H1 (cell line): ENCODE measurements around the gene ASIC1. TPM values are rescaled to one million over a fixed set of nuclear protein-coding genes. Genes with fewer than 3 reads are reported as not detected.

Source experiments
- CTCF ChIA-PET: fragments of 300-600 bp; sonication (Branson Sonifier 250); formaldehyde crosslinking; loops from one replicate; lab custom pipeline; 2021; ENCODE audit not compliant: partially characterized antibody; lab: Charles Lee
- POLR2A ChIA-PET: fragments of 300-600 bp; sonication (Branson Sonifier 250); formaldehyde crosslinking; loops from one replicate; lab custom pipeline; 2021; ENCODE audit warnings: inconsistent platforms; ENCODE audit not compliant: partially characterized antibody; lab: Charles Lee
- DNase-seq, 2 experiments: peaks; one replicate each; pipeline versions ENCODE4 v3.0.0 to v3.0.0-alpha.2; 2010 to 2022; ENCODE audit warnings: low spot score in 2 of 2, low read depth in 1 of 2, mixed read lengths in 1 of 2
- FAIRE-seq: peaks from 2 replicates; lab custom pipeline; 2011; peaks lifted over from hg19 to GRCh38; lab: Jason Lieb, UNC
- H2AFZ ChIP-seq: 2 replicates; pipeline ENCODE4 v1.8.1; 2012; ENCODE audit warnings: low read length, inconsistent platforms
- H2AK5ac ChIP-seq: 2 replicates; pipeline ENCODE4 v1.6.1; 2013; ENCODE audit warnings: low read depth, low read length
- H2BK120ac ChIP-seq: replicated peaks from 2 replicates; pipeline ENCODE3; 2013; ENCODE audit warnings: low read depth, low read length, inconsistent platforms
- H2BK12ac ChIP-seq: 2 replicates; pipeline ENCODE4 v1.6.1; 2013; ENCODE audit warnings: low read depth, low read length
- H2BK15ac ChIP-seq: 2 replicates; pipeline ENCODE4 v1.6.1; 2013; ENCODE audit warnings: low read length
- H2BK20ac ChIP-seq: 2 replicates; pipeline ENCODE4 v1.6.1; 2013; ENCODE audit warnings: low read length
- H2BK5ac ChIP-seq: 2 replicates; pipeline ENCODE4 v1.6.1; 2013; ENCODE audit warnings: low read depth, low read length
- H3K14ac ChIP-seq: 2 replicates; pipeline ENCODE4 v1.6.1; 2013; ENCODE audit warnings: inconsistent platforms; ENCODE audit not compliant: insufficient read length
- H3K18ac ChIP-seq: 2 replicates; pipeline ENCODE4 v1.6.1; 2013; ENCODE audit warnings: low read length; ENCODE audit errors: extremely low read depth
- H3K23ac ChIP-seq: 2 replicates; pipeline ENCODE4 v1.6.1; 2013; ENCODE audit warnings: inconsistent platforms; ENCODE audit not compliant: insufficient read length
- H3K23me2 ChIP-seq: 2 replicates; pipeline ENCODE4 v1.6.1; 2013; ENCODE audit warnings: low read depth, low read length
- H3K27ac ChIP-seq: 2 replicates; pipeline ENCODE4 v1.6.1; 2011; ENCODE audit warnings: low read depth, low read length, inconsistent platforms
- H3K27me3 ChIP-seq, 4 experiments: replicated peaks in 1 of 4; 1 replicate in 1 of 4; 2 replicates in 3 of 4; pipeline versions ENCODE4 v1.6.1 to v1.8.1; 2011 to 2013; ENCODE audit warnings: low read length in 3 of 4, mild to moderate bottlenecking in 3 of 4, inconsistent platforms in 2 of 4, mixed read lengths in 2 of 4, moderate library complexity in 1 of 4; ENCODE audit not compliant: control insufficient read depth in 3 of 4, insufficient read depth in 3 of 4; ENCODE audit errors: extremely low read depth in 1 of 4
- H3K36me3 ChIP-seq, 4 experiments: 2 replicates each; pipeline versions ENCODE4 v1.6.1 to v1.8.1; 2011 to 2013; ENCODE audit warnings: mild to moderate bottlenecking in 4 of 4, low read length in 3 of 4, moderate library complexity in 2 of 4, control low read depth in 1 of 4, inconsistent platforms in 1 of 4; ENCODE audit not compliant: insufficient read depth in 4 of 4, control insufficient read depth in 2 of 4
- H3K4ac ChIP-seq: replicated peaks from 2 replicates; pipeline ENCODE3; 2013; ENCODE audit warnings: low read length, low read depth, mixed read lengths, inconsistent platforms; ENCODE audit not compliant: insufficient read length
- H3K4me1 ChIP-seq, 4 experiments: replicated peaks in 1 of 4; 1 replicate in 1 of 4; 2 replicates in 3 of 4; pipeline versions ENCODE4 v1.6.1 to v1.8.1; 2011 to 2013; ENCODE audit warnings: low read length in 3 of 4, inconsistent platforms in 2 of 4, mixed read lengths in 1 of 4; ENCODE audit not compliant: insufficient read depth in 4 of 4, control insufficient read depth in 3 of 4
- H3K4me2 ChIP-seq, 2 experiments: 2 replicates each; pipeline versions ENCODE4 v1.6.1 to v1.8.1; 2011 to 2013; ENCODE audit warnings: low read depth in 2 of 2, low read length in 2 of 2, control low read depth in 1 of 2, inconsistent platforms in 1 of 2, mild to moderate bottlenecking in 1 of 2; ENCODE audit not compliant: insufficient read depth in 1 of 2
- H3K4me3 ChIP-seq, 4 experiments: fragments of 200-600, 300-600 bp in 1 of 4; sonication (generic), shearing (Covaris generic), sonication (Bioruptor Twin) in 1 of 4; 2 replicates each; pipeline versions ENCODE4 v1.5.1 to v1.8.1; 2011 to 2016; ENCODE audit warnings: low read length in 4 of 4, low read depth in 3 of 4, control low read depth in 2 of 4, inconsistent platforms in 2 of 4, mild to moderate bottlenecking in 2 of 4, mixed read lengths in 1 of 4, moderate library complexity in 1 of 4; ENCODE audit not compliant: insufficient read depth in 2 of 4; ENCODE audit errors: extremely low read depth in 1 of 4
- H3K56ac ChIP-seq: replicated peaks from 2 replicates; pipeline ENCODE3; 2013; ENCODE audit warnings: low read depth, mild to moderate bottlenecking, mixed read lengths, low read length, inconsistent platforms; ENCODE audit not compliant: insufficient read length
- H3K79me1 ChIP-seq: 2 replicates; pipeline ENCODE4 v1.6.1; 2013; ENCODE audit warnings: low read depth, low read length, control low read depth
- H3K79me2 ChIP-seq, 2 experiments: 2 replicates each; pipeline versions ENCODE4 v1.6.1 to v1.8.1; 2012 to 2013; ENCODE audit warnings: low read length in 2 of 2, mild to moderate bottlenecking in 2 of 2, inconsistent platforms in 1 of 2; ENCODE audit not compliant: insufficient read depth in 2 of 2, control insufficient read depth in 1 of 2
- H3K9ac ChIP-seq, 4 experiments: replicated peaks in 1 of 4; 1 replicate in 1 of 4; 2 replicates in 3 of 4; pipeline versions ENCODE4 v1.6.1 to v1.8.1; 2011 to 2013; ENCODE audit warnings: low read depth in 3 of 4, low read length in 3 of 4, control low read depth in 2 of 4, mild to moderate bottlenecking in 2 of 4, moderate library complexity in 2 of 4, inconsistent platforms in 1 of 4; ENCODE audit errors: extremely low read depth in 1 of 4
- H3K9me3 ChIP-seq, 2 experiments: 2 replicates each; pipeline versions ENCODE4 v1.6.1 to v1.8.1; 2012 to 2013; ENCODE audit warnings: mild to moderate bottlenecking in 2 of 2, moderate library complexity in 2 of 2, control low read depth in 1 of 2, inconsistent platforms in 1 of 2, low read depth in 1 of 2, low read length in 1 of 2, mixed read lengths in 1 of 2; ENCODE audit not compliant: insufficient read depth in 2 of 2
- H4K20me1 ChIP-seq, 2 experiments: replicated peaks in 1 of 2; 2 replicates each; pipeline versions ENCODE3 to v1.8.1; 2011 to 2013; ENCODE audit warnings: inconsistent platforms in 2 of 2, low read length in 2 of 2, mild to moderate bottlenecking in 1 of 2; ENCODE audit not compliant: insufficient read depth in 2 of 2, control insufficient read depth in 1 of 2
- H4K5ac ChIP-seq: 2 replicates; pipeline ENCODE4 v1.6.1; 2013; ENCODE audit warnings: low read length, low read depth, mixed read lengths, inconsistent platforms; ENCODE audit not compliant: insufficient read length
- H4K8ac ChIP-seq: 2 replicates; pipeline ENCODE4 v1.8.0; 2013; ENCODE audit warnings: mild to moderate bottlenecking, moderate library complexity, low read length, inconsistent platforms; ENCODE audit not compliant: insufficient read depth; ENCODE audit errors: extremely low read depth
- H4K91ac ChIP-seq: replicated peaks from 2 replicates; pipeline ENCODE3; 2013; ENCODE audit warnings: low read length, mixed read lengths, inconsistent platforms; ENCODE audit not compliant: insufficient read length
- JUND ChIP-seq: IDR thresholded peaks from 2 replicates; pipeline ENCODE4 v1.6.1; 2011; ENCODE audit warnings: mild to moderate bottlenecking, improper control_type of control experiment, low read length
- POLR2AphosphoS5 ChIP-seq: IDR thresholded peaks from 2 replicates; pipeline ENCODE4 v1.6.1; 2011; ENCODE audit warnings: low read depth, low read length
- WGBS, 2 experiments: shearing (Covaris generic) in 1 of 2; methylation state at CpG; one replicate each; pipeline versions ENCODE4 v1.1.6 to v1.1.7; 2013 to 2015; ENCODE audit warnings: low lambda C conversion rate in 2 of 2, mixed read lengths in 2 of 2, inconsistent platforms in 1 of 2, low coverage in 1 of 2, missing lambda C conversion rate in 1 of 2; ENCODE audit not compliant: insufficient replicate concordance in 2 of 2, insufficient coverage in 1 of 2, insufficient read length in 1 of 2; ENCODE audit errors: extremely low coverage in 1 of 2, missing lambda C conversion rate in 1 of 2; 5-methylcytosine and 5-hydroxymethylcytosine counted together
- polyA plus RNA-seq, 7 experiments: library from polyadenylated mRNA; depleted of rRNA in 3 of 7; stranded (reverse) in 5 of 7; unstranded in 2 of 7; fragments of >200 nt in 5 of 7; fragments of 200-250 nt in 2 of 7; gene quantifications; 1 replicate in 5 of 7; 2 replicates in 1 of 7; 4 replicates in 1 of 7; pipeline versions ENCODE4 v1.2.1 to v1.2.3, GENCODE V29; 2011 to 2013; ENCODE audit warnings: missing spikeins in 2 of 7, mixed read lengths in 2 of 7
- total RNA-seq: library from RNA; stranded (reverse); fragmentation: NEBNext Ultra II Directional; extraction: Animal tissue kit (Norgen Biotek cat#: 25700); gene quantifications from 2 replicates; pipeline ENCODE4 v1.2.1, GENCODE V29; 2021
- TF ChIP-seq, protein P1 (sequence below): IDR thresholded peaks from 2 replicates; pipeline ENCODE4 v1.6.1; 2012; ENCODE audit warnings: low read length, inconsistent platforms

The ASIC1 gene
- total and polyA plus RNA-seq, 2 of the 8 experiments (the other 6 are each of a cell fraction or from before 2014, with no cell fraction given): 2.4 to 4.4 TPM

DNA sequence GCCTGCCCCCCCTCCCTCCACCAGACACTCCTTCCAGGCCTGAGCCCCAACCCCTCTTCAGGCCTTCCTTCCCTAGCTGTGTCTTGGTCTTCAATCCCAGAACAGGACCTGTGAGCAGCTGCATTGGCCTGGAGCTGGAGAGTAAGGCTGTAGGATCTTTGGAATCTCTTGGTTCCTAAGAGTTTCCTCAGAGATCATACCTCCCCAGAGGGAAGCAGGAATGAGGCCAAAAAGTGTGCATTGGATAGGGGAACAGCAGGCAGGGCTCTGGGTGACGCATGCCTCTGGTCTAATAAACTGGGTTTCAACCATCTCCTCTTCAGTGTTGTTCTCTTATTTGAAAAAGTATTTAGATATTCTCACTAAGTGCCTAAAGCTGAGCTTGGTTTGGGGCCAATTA, 25.9 kb downstream of the ASIC1 start:
- H4K5ac ChIP-seq: no peak overlapping the region
- H3K4me3 ChIP-seq: no peak overlapping the region
- H2BK20ac ChIP-seq: no peak overlapping the region
- TF ChIP-seq, protein P1, sequence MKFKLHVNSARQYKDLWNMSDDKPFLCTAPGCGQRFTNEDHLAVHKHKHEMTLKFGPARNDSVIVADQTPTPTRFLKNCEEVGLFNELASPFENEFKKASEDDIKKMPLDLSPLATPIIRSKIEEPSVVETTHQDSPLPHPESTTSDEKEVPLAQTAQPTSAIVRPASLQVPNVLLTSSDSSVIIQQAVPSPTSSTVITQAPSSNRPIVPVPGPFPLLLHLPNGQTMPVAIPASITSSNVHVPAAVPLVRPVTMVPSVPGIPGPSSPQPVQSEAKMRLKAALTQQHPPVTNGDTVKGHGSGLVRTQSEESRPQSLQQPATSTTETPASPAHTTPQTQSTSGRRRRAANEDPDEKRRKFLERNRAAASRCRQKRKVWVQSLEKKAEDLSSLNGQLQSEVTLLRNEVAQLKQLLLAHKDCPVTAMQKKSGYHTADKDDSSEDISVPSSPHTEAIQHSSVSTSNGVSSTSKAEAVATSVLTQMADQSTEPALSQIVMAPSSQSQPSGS: no peak
- no peak for TF ChIP-seq JUND
- TF ChIP-seq POLR2AphosphoS5: no peak
- TF ChIP-seq, all 59 proteins: peak for 0
- H3K4me1 ChIP-seq: peaks cover 0 to 8% (median 5%) of the 10 kb centered on the region in 4 experiments; a peak in 3 of 7 replicates
- H3K14ac ChIP-seq: no peak overlapping the region
- H4K20me1 ChIP-seq: peaks cover 3 to 9% of the 10 kb centered on the region in 2 experiments
- no peak overlapping the region for H2BK15ac ChIP-seq
- no peak overlapping the region for H4K91ac ChIP-seq
- no peaks in the 10 kb centered on the region for H3K9me3 ChIP-seq
- 94% methylated on average over 1 of the region's 1 CpG; no CpG with 5 or more reads in 1 of the 2 experiments for WGBS, 2 experiments
- peaks cover 0 to 22% of the 10 kb centered on the region in 2 experiments; a peak in 3 of 4 replicates for H3K79me2 ChIP-seq
- H4K8ac ChIP-seq: no peak overlapping the region
- no peak overlapping the region for H2AK5ac ChIP-seq
- no peak overlapping the region for H3K4ac ChIP-seq
- H3K23ac ChIP-seq: no peak overlapping the region
- no peak overlapping the region for H2BK12ac ChIP-seq
- H2BK120ac ChIP-seq: no peak overlapping the region
- FAIRE-seq (no peak), DNase-seq (no peak)
- H3K4me2 ChIP-seq: no peak overlapping the region
- no peak overlapping the region for H3K9ac ChIP-seq
- H2AFZ ChIP-seq: no peak overlapping the region
- peaks cover 0 to 15% (median 9%) of the 10 kb centered on the region in 4 experiments; a peak in 4 of 7 replicates for H3K27me3 ChIP-seq
- H3K27ac ChIP-seq: no peak overlapping the region
- H3K56ac ChIP-seq: no peak overlapping the region
- peaks cover 9% of the 10 kb centered on the region for H3K23me2 ChIP-seq
- H3K18ac ChIP-seq: no peak overlapping the region
- H2BK5ac ChIP-seq: no peak overlapping the region
- ChIA-PET CTCF (interaction anchor here (0.6 to 27.3 kb wide), 11 partner anchors 9 to 123 kb away, joined by 3 to 625 read pairs (median 4); partner anchors contain the start of genes CERS5, COX14 and GPD1), POLR2A (interaction anchor here (1.1 to 25.0 kb wide), 6 partner anchors 8 to 84 kb away, joined by 3 to 457 read pairs (median 7); partner anchors contain the start of genes CERS5, COX14 and GPD1)
- no peaks in the 10 kb centered on the region; the same call in 1 of the 2 replicates for H3K79me1 ChIP-seq
- peaks cover 14 to 19% (median 18%) of the 10 kb centered on the region in 4 experiments for H3K36me3 ChIP-seq
